GM18858 (cell line): Measurements from ENCODE around the gene SLC3A2.

Experiments
- ATAC-seq: cut with Tn5 transposase; IDR thresholded peaks from one replicate; pipeline ENCODE4 v1.9.1; 2021; ENCODE audit not compliant: unreplicated experiment

Gene SLC3A2

DNA sequence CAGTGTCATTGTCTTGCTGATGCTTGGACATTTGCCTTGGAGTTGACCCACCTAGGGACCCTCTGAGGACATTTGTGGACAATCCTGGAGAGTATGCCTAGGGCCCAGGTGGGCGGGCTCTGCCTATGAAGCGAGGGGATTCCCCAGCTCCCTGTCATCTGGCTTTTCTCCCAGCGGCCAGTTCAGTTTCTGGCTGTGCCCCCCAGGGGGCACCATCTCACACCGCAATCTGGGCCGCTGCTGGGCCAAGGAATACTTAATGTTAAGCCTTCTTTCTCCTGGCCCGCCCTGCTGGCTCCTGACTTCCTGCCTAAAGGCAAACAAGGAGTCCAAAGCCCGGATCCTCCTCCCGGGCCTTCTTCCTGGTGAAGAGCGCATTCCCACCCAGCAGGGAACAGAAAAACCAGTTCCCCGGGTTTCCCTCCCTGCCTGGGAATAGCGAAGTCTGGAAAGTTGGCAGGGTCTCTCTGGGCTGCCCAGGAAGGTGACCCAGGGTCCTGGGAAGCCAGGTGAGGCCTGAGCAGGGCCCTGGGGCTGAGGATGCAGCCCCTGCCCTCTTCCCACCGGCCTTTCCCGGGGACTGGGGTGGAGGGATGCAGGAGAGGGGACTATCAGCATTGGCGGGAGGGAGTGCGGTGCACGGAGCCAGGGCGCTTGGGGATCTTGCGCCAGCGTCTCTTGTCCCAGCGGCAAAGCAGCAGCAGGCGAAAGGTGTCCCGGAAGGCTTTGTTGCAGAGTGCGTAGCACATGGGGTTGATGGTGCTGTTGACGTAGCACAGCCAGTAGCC is 28.6 kb downstream of the SLC3A2 start:
- no peak for ATAC-seq

DNA sequence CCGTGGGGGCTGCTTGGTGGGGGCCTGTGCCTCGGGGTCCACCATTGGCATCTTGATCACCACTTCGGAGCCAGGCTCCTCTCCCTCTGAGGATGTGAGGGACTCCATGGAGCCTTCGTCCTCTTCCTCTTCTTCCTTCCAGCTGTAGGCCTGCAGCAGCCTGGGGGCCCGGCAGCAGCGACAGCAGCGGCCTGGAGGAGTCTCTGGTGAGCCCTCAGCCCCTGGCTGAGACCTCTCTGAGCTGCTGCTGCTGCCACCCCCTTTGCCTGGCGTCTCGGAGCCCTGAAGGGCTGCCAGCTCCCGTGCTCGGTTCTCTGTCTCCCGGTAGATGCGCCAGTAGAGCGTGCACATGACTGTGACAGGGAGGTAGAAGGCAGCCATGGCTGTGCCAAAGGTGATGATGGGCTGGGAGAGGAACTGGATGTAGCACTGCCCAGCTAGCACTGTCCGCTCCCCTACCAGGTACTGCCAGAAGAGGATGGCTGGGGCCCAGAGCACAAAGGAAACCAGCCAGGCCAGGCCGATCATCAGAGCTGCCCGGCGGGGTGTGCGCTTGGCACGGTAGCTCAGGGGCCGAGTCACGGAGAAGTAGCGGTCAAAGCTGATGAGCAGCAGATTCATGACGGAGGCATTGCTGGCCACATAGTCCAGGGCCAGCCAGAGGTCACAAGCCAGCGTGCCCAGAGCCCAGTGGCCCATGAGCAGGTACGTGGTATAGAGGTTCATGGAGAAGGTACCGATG is 29.6 kb downstream of the SLC3A2 start:
- no peak for ATAC-seq

DNA sequence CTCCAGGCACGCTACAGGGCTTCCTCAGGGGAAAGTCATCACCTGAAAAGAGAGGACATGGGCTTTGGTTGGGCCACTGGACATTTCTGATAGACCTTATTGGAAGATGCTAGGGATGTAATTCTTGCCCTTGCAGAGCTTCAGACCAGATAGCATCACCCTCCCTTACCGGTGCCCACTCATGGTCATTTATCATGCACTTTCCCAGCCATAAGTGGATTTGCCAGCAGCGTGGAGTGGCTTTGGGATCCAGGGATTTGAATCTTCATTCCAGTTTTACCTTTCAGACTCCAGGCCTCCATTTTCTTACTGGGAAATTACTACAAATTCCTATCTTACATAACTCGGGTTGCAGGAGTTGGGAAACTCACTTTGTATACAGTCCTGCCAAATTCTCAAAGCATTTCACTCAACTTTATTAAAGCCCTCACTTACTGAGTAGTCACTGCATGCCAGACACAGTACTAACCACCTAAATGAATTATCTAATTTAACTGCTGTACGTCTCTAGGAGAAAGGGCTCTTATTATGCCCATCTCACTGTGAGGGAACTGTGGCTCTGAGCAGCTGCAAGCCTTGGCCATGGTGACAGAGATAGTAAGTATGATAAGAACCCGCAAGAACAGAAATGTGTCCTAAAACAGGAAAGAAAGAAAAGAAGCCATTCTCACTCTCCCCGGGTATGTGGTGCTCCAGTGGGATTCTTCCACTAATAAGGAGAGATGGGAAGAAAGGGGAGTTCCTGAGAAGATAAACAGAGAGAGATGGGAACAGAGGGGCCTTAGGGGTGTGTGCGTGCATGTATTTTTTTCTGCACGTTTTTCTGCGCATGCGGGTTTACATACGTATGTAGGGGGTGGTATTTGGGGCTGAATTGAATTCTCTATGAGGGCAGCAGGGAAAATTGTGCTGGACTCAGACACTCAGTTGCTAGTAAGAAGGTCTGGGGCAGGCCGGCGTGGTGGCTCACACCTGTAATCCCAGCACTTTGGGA is 30.7 kb downstream of the SLC3A2 start:
- no peak for ATAC-seq

DNA sequence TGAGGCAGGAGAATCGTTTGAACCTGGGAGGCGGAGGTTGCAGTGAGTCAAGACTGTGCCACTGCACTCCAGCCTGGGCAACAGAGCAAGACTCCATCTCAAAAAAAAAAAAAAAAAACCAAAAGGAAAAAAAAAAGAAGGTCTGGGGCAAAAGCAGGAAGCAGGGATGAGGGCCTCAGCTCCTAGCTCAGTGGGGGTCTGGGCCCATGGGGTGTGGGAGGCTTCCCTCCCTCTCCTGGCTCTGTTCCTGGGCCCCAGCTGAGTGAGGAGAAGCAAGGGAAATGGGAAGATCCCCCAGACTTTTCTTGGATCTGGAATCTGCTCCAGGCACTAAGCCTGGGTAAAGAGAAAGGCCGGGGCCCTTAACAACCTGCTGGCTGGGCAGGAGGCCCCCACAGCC is 31.6 kb downstream of the SLC3A2 start:
- ATAC-seq = no peak

DNA sequence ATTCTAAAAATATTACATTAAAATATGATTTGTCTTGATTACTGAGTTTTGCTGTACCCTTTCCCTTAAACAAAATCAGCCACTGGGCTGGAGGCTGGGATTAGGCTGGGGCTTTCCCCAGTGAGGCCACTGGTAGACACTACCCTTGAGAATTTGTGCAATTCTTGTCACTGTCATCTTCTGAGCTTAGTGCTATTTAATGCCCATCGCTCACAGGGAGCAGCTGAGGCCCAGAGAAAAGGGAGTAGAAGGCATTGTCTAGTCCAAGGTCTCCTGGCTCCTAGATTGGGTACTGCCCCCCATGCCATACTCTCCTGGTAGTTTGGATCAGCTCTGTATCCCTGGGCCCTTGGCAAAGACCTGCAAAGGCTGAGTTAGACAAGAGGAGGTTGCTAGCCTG is 33.7 kb downstream of the SLC3A2 start:
- ATAC-seq = no peak

DNA sequence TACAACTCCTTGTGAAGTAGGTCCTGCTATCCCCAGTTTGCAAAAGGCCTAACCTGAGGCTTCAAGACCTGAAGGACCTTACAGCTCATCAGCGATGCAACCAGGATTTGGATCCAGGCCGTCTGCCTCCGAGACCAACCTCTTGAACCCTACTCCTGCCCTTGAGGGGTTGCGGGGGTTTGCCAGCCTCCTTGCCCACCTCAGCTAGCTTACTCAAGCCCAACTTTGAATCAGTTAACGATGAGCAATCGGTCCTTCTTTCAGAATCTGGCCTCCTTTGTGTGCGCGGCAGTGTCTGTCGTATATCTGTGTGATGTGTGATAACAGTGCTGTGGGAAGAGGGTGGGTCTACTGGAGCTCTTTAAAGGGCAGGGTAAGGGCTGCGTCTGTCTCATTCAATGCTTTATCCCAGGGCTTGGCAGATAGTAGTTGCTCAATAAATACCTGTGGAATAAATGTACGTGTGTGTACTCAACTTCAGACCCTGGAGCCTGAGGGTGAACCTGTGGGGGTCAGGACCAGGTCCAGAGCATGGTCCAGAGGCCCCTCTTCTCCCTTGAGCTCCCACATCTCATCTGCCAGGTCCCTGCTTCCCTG is 37.3 kb downstream of the SLC3A2 start:
- ATAC-seq = no peak

DNA sequence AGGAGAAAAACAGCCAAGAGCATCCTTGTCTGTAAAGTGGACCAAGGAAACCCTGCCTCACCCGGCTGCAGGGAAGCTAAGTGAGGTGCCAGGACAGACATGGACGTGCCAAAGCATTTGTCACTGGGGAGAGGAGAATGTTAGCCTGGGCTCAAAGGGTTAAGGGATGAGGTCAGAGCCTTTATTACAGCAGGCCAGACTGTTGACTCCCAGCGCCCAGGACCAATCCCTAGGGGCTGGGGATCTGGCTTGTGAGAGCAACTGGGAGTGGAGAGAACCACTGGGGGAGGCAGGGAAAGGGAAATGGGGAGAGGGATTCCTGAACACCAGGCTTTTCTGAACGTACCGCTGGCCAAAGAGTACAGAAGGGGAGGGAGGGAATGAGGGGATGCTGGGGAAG is 37.8 kb downstream of the SLC3A2 start:
- ATAC-seq = no peak

DNA sequence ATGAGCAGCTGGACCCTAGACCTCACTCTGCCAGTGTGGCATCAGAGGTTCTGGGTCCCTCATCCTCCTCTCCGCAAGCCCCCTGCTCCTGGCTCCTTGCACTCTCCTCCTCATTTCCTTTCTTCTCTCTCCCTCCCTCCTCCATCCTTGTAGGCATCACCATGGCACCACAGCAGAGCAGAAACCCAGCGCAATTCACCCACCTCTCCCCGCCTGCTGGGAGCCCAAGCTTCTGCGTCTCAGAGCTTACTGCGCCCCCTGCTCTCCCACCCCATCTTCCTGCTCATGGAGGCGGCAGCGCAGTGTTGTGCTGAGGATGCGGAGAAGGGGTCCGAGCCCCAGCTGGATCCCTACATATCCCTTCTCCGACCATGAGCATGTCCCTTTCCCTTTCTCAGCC is 38.8 kb downstream of the SLC3A2 start:
- ATAC-seq = no peak

DNA sequence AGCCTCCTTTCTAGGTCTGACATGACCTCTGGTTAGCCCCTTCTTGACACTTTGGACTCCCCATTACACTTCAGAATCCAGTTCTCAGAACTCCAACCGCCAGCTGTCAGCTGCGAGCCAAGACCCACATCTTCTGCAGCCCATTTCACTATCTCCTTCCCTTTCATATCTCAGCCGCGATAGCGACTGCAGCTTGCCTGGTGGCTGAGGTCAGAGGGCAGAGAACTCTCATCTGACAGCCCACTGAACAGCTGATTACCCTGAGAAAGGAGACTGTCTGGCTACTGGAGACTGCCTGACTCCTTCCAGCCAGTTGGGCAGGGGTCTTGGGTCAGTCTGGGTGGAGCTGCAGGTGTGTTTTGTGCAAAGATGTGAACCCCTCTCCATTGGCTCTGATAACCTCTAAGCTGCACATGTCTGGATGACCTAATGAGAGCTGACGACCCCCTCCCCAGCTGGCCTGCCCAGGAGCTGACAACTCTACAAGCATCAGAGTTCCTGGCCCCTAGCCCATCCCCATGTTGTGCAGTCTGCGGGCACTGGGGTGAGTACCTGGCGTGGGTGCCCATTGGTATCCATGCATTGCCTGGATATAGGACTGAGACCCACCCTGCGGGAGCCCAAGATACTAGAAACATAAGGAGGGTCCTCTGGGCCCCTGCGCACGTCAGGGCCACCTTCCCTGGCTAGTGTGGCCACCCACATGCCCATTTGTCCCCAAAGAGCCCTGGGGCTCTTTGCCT is 39.4 kb downstream of the SLC3A2 start:
- no peak for ATAC-seq

DNA sequence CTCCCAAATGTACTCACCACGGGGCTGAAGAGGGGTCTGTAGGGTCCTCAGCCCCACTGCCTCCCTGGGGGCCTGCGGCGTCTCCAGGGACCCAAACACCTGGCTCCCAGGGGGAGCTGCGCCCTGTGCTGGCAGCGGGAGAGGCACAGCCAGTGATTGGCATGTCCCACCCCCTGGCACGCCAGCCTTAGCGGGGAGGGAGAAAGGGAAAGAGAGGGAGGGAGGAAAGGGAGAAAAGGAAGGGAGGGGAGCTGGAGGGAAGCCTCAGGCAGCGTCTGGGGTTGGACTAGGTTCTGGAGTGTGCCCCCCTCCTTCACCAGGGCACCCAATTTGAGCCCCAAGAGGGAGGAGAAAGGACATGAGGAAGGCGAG is 40.5 kb downstream of the SLC3A2 start, which contains the start of gene CHRM1:
Gene CHRM1 (minus strand): TSS at position 163 of the 372 bp plus-strand sequence. CDS start 10,263 bp downstream, outside the sequence.
- ATAC-seq = no peak

DNA sequence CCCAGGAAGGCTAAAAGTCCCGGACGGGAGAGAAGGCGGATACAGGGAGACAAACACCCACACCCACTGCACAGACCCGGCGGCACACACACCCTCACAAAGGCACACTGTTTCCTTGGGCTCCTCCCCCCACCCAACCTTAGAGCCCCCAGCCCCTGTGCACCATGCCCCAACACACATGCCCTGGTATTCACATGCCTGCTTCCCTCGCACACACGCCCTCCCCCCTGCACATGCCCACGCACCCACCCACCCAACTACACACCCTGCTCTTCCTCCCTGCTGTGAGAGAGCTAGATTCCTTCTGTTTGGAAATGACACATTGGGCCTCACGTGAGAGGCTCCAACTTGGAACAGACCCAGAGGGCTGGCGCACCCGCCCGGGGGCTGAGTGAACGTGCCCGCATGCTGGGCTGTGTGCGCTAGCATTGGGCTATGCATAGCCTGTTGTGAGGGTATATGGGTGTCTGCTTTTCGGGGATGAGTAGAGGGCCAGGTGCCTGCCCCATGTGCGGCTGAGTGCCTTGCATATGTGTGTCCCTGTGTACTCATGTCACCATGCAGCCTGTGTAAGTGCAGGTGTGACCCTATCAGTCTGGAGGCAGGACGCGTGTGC is 41.0 kb downstream of the SLC3A2 start:
- ATAC-seq = no peak

DNA sequence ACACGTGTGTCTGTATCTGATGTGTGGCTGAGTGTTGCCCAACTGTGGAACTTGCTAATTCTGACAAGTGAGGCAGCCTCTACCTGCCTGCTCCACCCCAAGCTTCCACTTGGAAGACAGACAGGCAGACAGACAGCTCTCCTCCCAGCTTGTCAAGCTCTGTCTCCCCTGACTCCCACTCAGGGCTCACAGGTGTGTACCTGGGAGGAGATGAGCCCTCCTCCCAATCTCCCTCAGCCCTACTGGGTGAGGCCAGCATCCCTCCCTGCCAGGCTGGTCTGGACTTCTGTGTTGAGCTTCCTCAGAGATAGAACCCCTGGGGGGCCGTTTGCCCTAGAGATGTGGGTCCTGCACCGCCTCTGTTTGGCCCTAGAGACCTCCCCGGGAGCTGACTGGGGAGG is 41.5 kb downstream of the SLC3A2 start:
- no peak for ATAC-seq

DNA sequence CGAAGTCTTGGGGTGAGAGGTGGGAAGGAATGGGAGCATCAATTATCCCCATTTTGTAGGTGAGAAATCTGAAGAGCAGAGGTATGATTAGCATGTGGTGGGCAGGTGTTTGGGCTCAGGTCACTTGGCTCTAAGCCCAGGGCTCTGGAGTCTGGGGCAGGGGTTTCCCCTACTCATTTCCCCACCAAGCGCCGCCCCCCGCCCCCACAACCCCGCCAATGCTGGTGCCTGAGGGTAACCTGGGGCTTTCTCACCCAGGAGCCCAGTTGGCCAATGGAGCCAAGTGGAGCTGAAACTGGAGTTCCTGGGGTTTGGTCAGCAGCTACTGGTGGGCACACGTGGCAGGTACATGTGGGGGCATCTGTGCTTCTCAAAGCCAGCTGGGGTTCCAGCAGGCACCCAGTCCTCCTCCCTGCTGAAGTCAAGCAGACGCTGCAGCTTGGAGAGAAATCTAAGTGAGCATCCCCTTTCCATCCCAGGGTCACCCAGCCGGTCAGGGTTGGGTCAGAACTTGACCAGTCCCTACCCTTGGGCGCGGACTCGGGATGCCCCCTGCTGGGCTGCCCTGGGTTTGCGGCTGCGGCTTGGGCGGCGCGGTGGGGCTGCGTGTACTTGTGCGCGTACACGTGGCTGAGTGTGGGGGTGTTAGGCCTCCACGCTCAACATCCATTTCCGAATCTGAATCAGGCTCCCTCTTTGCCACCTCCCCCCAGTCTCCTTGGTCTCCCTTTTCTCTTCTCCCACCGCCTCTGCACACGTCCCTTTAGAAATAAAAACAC is 42.1 kb downstream of the SLC3A2 start:
- ATAC-seq = no peak

DNA sequence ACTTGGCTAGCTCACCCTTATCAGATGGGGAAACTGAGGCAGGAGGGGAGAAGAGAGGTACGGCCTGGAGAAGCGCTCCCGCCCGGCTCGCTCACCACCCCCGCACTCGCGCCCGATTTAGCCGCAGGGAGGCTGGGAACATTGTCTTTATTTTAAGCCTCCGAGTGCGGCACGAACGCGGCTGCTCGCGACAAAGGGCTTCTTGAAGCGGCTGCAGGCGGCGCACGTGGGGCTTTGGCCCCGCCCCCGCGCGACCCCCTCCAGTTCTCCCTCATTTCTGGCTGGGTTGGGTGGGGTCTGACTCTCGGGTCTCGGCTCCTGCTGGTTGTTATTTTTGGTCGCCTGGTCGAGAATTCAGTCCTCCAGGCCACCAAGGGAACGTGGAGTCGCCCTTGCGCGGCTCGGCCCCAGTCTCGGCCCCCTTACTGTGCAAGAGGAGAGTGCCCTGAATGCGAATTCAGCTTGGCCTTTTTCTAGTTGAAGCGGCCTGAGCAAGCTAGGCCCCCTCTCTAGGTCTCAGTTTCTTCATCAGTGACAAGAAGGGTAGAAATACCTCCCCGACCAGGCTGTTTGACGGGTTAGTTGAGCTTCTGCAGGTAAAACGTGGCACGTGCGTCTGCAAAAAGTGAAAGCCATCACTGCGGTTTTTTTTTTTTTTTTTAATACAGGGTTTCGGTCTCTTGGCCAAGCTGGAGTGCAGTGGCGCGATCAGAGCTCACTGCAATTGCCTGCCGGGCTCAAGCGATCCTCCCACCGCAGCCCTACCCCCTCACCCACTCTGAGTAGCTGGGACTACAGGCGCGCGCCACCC is 43.1 kb downstream of the SLC3A2 start:
- no peak for ATAC-seq

DNA sequence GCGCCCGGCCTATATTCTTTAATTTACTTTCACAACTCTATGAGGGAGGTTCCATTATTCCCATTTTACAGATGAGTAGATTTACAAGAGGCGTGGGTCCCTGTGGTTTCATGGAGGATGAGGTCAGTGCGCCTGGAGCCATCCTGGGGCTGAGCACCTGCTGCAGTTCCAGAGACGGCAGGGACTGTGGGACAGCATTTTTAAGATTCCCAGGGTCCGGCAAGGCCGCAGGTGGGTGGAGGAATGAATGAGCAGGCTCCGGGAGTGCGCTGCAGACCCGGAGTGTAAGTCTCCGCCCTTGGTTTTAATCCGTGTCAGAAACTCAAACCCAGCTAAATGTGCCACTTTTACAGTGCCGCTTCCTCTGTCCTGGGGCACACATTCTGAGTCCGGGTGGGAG is 44.6 kb downstream of the SLC3A2 start:
- no peak for ATAC-seq

DNA sequence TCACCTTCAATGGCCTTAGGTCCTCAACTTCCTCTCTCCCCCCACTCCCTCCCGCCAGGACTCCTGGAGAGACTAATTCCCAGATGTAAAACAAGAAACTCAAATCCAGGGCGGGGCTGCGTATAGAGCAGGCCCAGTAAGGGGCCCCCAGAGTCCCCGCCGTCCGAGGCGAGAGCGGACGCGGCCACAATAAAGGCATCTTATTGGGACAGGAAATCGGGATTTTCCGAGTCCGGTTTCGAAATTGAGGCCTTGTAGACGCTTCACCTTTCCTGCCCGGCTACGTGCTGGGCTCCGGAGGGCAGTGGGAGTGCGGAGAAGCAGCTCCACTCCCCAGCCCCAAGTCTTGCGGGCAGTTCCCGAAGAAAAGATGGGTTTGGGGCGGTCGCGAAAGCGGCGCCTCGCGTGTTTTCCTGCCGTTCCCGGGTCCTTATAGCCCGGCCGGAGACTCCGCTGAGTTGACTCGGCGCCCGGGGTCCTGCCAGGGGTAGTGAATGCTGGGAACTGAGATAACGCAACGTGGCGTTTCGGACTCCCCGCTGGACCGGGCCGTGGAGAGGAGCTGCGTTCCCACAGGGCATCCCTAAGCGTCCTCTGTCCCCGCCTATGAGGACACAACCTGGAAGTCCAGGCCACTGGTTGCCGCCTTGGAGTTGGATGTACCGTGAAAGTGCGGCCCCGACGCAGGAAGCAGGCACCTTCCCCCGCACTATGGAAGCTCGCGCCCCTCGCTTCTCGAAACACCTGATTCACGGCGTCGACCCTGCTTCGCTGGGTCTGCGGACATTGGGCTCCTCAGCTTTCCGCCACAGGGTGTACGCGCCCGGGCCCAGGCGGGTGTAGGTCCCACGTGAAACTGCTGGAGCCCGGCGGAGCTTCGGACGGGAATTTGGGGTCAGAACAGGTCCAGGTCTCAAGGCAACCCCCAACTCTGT is 45.3 kb downstream of the SLC3A2 start:
- ATAC-seq = no peak
